Measurements from ENCODE around the gene PHF20.
"Not testable (repeated sequence)": the region's sequence is repeated elsewhere in the genome, so short reads cannot be mapped to it uniquely, and the experiment has no call there.

Gene PHF20

GRCh38 chr20:35885212-35885611 is 113.4 kb downstream of the PHF20 start:
- DNase-seq (ENCODE audit: low read depth in 2 of 2) = no peak

- no peak for DNase-seq (ENCODE audit: low read depth in 2 of 2)
These were observed 114.7 kb downstream of the PHF20 start for GRCh38 chr20:35886537-35886936.

DNA sequence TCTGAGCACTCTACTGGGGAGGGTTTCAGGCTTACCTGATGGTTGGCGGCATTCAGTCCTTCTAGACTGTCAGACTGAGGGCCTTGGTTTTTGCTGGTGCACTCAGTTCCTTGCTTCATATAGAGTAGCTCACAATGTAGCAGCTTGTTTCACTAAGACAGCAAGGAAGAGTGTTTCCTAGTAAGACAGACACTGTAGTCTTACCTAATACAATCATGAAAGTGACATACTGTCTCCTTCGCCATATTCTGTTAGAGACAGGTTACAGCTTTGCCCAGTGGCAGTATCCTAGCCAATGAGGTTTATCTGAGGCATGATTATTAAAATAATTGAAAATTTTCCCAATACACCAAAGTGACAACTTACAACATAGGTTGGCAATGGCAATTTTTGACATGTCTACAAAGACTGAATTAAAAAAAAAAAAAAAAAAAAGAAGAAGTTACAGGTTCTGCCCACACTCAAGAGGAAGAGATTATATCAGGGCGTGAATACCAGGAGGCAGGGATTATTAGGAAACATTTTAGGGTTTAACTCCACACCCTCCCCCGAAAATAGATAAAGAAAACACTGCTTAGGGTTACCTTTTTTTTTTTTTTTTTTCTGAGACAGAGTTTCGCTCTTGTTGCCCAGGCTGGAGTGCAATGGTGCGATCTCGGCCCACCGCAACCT is 115.7 kb downstream of the PHF20 start:
- DNase-seq (ENCODE audit: low read depth in 2 of 2) = no peak

DNA sequence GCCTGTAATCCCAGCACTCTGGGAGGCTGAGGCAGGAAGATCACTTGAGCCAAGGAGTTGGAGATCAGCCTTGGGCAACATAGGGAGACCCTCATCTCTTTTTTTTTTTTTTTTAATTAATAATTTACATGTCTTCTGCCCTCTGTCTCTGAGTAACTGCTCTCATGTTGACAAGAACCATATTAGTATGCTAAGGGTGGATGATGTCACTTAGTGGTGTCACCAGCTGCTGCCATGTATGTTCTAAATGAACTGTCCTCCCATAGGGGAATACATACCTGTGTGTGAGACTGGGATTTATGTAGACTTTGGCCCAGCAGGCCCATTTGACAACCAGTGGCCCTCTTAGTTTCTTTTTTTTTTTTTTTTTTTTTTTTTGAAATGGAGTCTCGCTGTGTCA is 116.8 kb downstream of the PHF20 start:
- DNase-seq (ENCODE audit: low read depth in 2 of 2) = no peak

GRCh38 chr20:35891375-35891774 is 119.6 kb downstream of the PHF20 start:
- no peak for DNase-seq (ENCODE audit: low read depth in 2 of 2)

- DNase-seq (ENCODE audit: low read depth in 2 of 2) = no peak
These were observed 121.1 kb downstream of the PHF20 start for GRCh38 chr20:35892871-35893270.

GRCh38 chr20:35893942-35894341 is 122.1 kb downstream of the PHF20 start:
- DNase-seq (ENCODE audit: low read depth in 2 of 2) = no peak

GRCh38 chr20:35895516-35895915 is 123.7 kb downstream of the PHF20 start:
- not testable (repeated sequence) for DNase-seq (ENCODE audit: low read depth in 2 of 2)

DNA sequence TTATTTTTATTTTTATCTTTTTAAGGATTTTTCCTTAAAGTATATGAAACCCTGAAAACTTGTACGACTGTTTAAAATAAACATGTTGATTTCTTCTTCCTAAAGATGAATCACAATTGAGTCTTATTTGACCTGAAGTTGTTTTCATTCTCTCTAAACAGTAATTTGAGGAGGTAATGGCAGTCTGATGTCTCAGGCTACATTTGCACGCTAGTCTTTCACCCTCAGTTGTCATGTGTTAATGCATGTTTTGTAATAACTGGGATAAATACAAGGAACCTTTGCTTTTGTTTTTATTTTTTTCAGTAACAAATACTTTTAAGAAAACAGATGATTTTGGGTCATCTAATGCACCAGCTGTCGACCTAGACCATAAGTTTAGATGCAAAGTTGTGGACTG is 127.2 kb downstream of the PHF20 start:
- DNase-seq (ENCODE audit: low read depth in 2 of 2) = no peak

DNA sequence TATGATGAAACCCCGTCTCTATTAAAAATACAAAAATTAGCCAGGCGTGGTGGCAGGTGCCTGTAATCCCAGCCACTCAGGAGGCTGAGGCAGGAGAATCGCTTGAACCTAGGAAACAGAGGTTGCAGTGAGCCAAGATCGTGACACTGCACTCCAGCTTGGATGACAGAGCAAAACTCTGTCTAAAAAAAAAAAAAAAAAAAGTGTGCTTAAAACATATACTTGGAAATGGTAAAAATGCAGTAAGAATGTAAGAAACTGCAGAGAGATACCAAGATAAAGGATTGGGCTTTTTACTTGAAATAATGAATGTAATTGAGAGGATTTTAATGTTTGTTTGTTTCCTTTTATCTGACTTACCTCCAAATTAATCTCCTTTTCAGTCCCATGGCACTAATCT is 129.4 kb downstream of the PHF20 start:
- DNase-seq (ENCODE audit: low read depth in 2 of 2) = not testable (repeated sequence)

- no peak for DNase-seq (ENCODE audit: low read depth in 2 of 2)
These were observed 130.1 kb downstream of the PHF20 start for GRCh38 chr20:35901678-35902544.

DNA sequence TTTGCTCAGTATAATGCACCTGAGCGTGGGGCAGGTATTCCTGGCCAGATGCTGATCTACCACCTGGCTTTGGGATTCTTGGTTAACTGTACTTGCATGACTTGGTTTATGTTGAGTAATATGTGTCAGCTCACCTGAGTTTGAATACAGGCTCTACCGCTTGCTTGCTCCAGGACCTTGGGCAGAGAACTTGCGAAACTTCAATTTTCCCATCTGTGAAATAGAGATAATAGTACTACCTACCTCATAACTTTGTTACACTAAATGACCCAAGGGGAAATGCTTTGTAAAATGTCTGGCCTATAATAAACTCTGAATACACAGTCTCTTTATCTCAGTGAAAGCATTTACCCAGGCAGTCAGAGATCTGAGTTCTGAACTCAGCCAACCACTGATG is 130.7 kb downstream of the PHF20 start:
- no peak for DNase-seq (ENCODE audit: low read depth in 2 of 2)

GRCh38 chr20:35903843-35904242 is 132.0 kb downstream of the PHF20 start:
- no peak for DNase-seq (ENCODE audit: low read depth in 2 of 2)

GRCh38 chr20:35904982-35905663 is 133.3 kb downstream of the PHF20 start:
- no peak for DNase-seq (ENCODE audit: low read depth in 2 of 2)

GRCh38 chr20:35907017-35907701 is 135.3 kb downstream of the PHF20 start:
- no peak for DNase-seq (ENCODE audit: low read depth in 2 of 2)

GRCh38 chr20:35908007-35908406 is 136.2 kb downstream of the PHF20 start:
- no peak for DNase-seq (ENCODE audit: low read depth in 2 of 2)

- DNase-seq (ENCODE audit: low read depth in 2 of 2) = no peak
These were observed 137.4 kb downstream of the PHF20 start for GRCh38 chr20:35909176-35909575.

GRCh38 chr20:35909796-35910195 is 138.0 kb downstream of the PHF20 start:
- no peak for DNase-seq (ENCODE audit: low read depth in 2 of 2)

DNA sequence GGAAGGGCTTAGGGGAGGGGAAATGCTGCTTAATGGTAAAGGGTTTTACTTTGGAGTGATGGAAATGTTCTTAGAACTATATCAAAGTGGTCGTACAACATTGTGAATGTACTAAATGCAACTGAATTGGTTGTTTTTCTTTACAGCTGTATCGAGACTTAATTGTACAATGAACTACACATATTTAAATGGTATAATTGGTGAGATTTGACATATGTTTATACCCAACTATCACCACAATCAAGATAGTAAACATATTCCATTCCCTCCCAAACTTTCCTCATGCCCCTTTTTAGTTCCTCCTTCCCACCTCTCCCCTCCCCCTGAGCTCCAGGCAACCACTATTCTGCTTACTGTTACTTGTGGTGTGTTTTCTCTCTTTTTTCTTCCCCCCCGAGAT is 138.4 kb downstream of the PHF20 start:
- DNase-seq (ENCODE audit: low read depth in 2 of 2) = no peak

- DNase-seq (ENCODE audit: low read depth in 2 of 2) = no peak
These were observed 141.1 kb downstream of the PHF20 start for GRCh38 chr20:35912881-35913280.

DNA sequence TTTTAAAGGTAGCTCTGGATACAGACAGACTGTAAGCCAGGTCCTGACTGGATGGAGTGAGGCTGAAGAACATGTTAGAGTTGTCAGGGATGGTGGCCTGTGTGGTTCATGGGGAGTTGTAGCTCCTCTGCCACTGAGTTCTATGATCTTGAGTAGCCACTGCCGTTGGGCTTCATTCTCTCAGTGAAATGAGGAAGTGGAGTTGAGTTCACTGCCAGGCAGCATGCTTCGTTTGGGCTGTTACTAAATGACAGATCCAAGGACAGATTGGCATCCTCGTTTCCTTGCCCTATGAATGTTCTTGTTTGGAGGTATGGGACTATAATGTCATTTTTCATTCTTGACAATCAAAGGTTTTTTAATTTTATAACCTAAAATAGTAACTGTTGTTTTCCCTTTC is 145.3 kb downstream of the PHF20 start:
- no peak for DNase-seq (ENCODE audit: low read depth in 2 of 2)

DNA sequence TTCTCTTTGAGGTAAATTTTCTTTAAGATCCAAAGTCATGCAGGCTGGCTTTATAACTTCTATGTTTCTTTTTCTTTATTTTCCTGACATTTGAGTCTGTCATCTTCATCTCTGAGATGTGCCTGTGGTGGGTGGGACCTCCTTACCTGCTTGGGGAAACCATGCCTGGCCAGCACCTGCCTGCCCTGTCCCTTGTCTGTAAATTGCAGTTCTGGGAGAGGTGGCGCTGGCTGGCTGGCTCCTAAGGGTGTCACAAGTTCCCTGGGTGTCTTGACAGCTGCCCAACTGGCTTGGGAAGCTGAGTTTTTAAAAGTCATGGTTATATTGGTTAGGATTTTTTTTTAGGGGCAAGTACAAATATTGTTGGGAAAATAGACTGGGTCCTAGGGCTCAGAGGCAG is 146.2 kb downstream of the PHF20 start:
- DNase-seq (ENCODE audit: low read depth in 2 of 2) = no peak

Data from stimulated activated CD8-positive, alpha-beta memory T cell treated with anti-CD3 and anti-CD28 coated beads, Interleukin-2, amount 100 ng/mL, for 48 hours (primary cell).